Measurements from ENCODE around the gene CEACAM20.
"Not testable (repeated sequence)": the region's sequence is repeated elsewhere in the genome, so short reads cannot be mapped to it uniquely, and the experiment has no call there.

Gene CEACAM20

GRCh38 chr19:44529536-44529935 lies at the start of gene CEACAM20:
CEACAM20 (minus strand) TSS chr19:44529675; CDS start chr19:44529509, 166 bp downstream.
- no peak for TF ChIP-seq POLR2A (IDR thresholded peaks at IDR 0.05; ENCODE audit: low read depth, low read length)
- DNase-seq (ENCODE audit: insufficient read length, low spot score) (no peak), FAIRE-seq (no peak)

GRCh38 chr19:44577566-44577874 lies 48.0 kb upstream of the CEACAM20 start:
- FAIRE-seq (no peak), DNase-seq (ENCODE audit: insufficient read length, low spot score) (no peak)
- no peak for TF ChIP-seq POLR2A (IDR thresholded peaks at IDR 0.05; ENCODE audit: low read depth, low read length)

GRCh38 chr19:44576843-44577565 lies 47.5 kb upstream of the CEACAM20 start:
- FAIRE-seq (no peak), DNase-seq (ENCODE audit: insufficient read length, low spot score) (no peak)
- TF ChIP-seq POLR2A (IDR thresholded peaks at IDR 0.05; ENCODE audit: low read depth, low read length): no peak

- DNase-seq (ENCODE audit: insufficient read length, low spot score) (no peak), FAIRE-seq (no peak)
- no peak for TF ChIP-seq POLR2A (IDR thresholded peaks at IDR 0.05; ENCODE audit: low read depth, low read length)
Measured at GRCh38 chr19:44575116-44575700, 45.7 kb upstream of the CEACAM20 start.

- no peak for FAIRE-seq
- no peak for DNase-seq (ENCODE audit: insufficient read length, low spot score)
- no peak for TF ChIP-seq POLR2A (IDR thresholded peaks at IDR 0.05; ENCODE audit: low read depth, low read length)
Measured at GRCh38 chr19:44574186-44574950, 44.9 kb upstream of the CEACAM20 start.

GRCh38 chr19:44573627-44574026 lies 44.2 kb upstream of the CEACAM20 start:
- FAIRE-seq (no peak), DNase-seq (ENCODE audit: insufficient read length, low spot score) (no peak)
- TF ChIP-seq POLR2A (IDR thresholded peaks at IDR 0.05; ENCODE audit: low read depth, low read length): no peak

- DNase-seq (ENCODE audit: insufficient read length, low spot score) (no peak), FAIRE-seq (no peak)
- TF ChIP-seq POLR2A (IDR thresholded peaks at IDR 0.05; ENCODE audit: low read depth, low read length): no peak
Measured at GRCh38 chr19:44573183-44573582, 43.7 kb upstream of the CEACAM20 start.

GRCh38 chr19:44572581-44572900 lies 43.1 kb upstream of the CEACAM20 start:
- DNase-seq (ENCODE audit: insufficient read length, low spot score) (no peak), FAIRE-seq (no peak)
- TF ChIP-seq POLR2A (IDR thresholded peaks at IDR 0.05; ENCODE audit: low read depth, low read length): no peak

GRCh38 chr19:44571830-44572580 lies 42.5 kb upstream of the CEACAM20 start:
- TF ChIP-seq POLR2A (IDR thresholded peaks at IDR 0.05; ENCODE audit: low read depth, low read length): no peak
- DNase-seq (ENCODE audit: insufficient read length, low spot score): no peak
- no peak for FAIRE-seq

- peak; percentile 80 for FAIRE-seq
- no peak for TF ChIP-seq POLR2A (IDR thresholded peaks at IDR 0.05; ENCODE audit: low read depth, low read length)
- DNase-seq (ENCODE audit: insufficient read length, low spot score): peak; percentile 63
Measured at GRCh38 chr19:44570984-44571684, 41.7 kb upstream of the CEACAM20 start.

GRCh38 chr19:44570603-44570983 lies 41.1 kb upstream of the CEACAM20 start:
- no peak for FAIRE-seq
- no peak for TF ChIP-seq POLR2A (IDR thresholded peaks at IDR 0.05; ENCODE audit: low read depth, low read length)
- DNase-seq (ENCODE audit: insufficient read length, low spot score): no peak

GRCh38 chr19:44567745-44568144 lies 38.3 kb upstream of the CEACAM20 start:
- no peak for DNase-seq (ENCODE audit: insufficient read length, low spot score)

GRCh38 chr19:44566984-44567383 lies 37.5 kb upstream of the CEACAM20 start:
- no peak for TF ChIP-seq POLR2A (IDR thresholded peaks at IDR 0.05; ENCODE audit: low read depth, low read length)
- no peak for FAIRE-seq
- DNase-seq (ENCODE audit: insufficient read length, low spot score): no peak

More at GRCh38 chr19:44567745-44568144, 38.3 kb upstream of the CEACAM20 start:
- FAIRE-seq: no peak
- TF ChIP-seq POLR2A (IDR thresholded peaks at IDR 0.05; ENCODE audit: low read depth, low read length): no peak

GRCh38 chr19:44563086-44563655 lies 33.7 kb upstream of the CEACAM20 start:
- not testable (repeated sequence) for FAIRE-seq; DNase-seq (ENCODE audit: insufficient read length, low spot score)
